Right renal pelvis (tissue), 4 donors: ENCODE measurements around the gene THBS1. TPM values are rescaled to one million over a fixed set of nuclear protein-coding genes. Genes with fewer than 3 reads are reported as not detected.

Experiments used
- DNase-seq, 4 donors: peaks; one replicate each; pipeline ENCODE4 v3.0.0-alpha.2; 2013; ENCODE audit warnings: low read depth in 4 of 4, low spot score in 3 of 4, missing footprints in 1 of 4
- polyA plus RNA-seq, 4 donors: library from polyadenylated mRNA; unstranded; fragments of 120-200 nt; gene quantifications; one replicate each; pipeline ENCODE4 v1.2.1, GENCODE V29; 2013; ENCODE audit not compliant: insufficient read length in 4 of 4

THBS1 gene
- polyA plus RNA-seq, 4 donors: 153 to 186 (median 166) TPM

- DNase-seq: no peak
Measured at GRCh38 chr15:39573287-39573686, 7.6 kb upstream of the THBS1 start.

- no peak for DNase-seq
Measured at GRCh38 chr15:39573844-39574243, 7.0 kb upstream of the THBS1 start.

GRCh38 chr15:39574427-39574826 lies 6.5 kb upstream of the THBS1 start:
- no peak for DNase-seq

GRCh38 chr15:39575180-39575579 lies 5.7 kb upstream of the THBS1 start:
- no peak for DNase-seq

GRCh38 chr15:39578851-39579486 lies 1.9 kb upstream of the THBS1 start:
- DNase-seq: no peak

GRCh38 chr15:39579487-39580116 lies 1.3 kb upstream of the THBS1 start:
- peak; percentile 49 to 58 (median 53) for DNase-seq

GRCh38 chr15:39580117-39580484 lies 778 bp upstream of the THBS1 start:
- peak; percentile 87 to 92 (median 89) for DNase-seq

- no peak for DNase-seq
Measured at GRCh38 chr15:39581242-39581792, 438 bp downstream of the THBS1 start.

GRCh38 chr15:39581793-39582285 lies 960 bp downstream of the THBS1 start:
- DNase-seq: peak in 1 of 4 donors; percentile 36

GRCh38 chr15:39582286-39582976 lies 1.6 kb downstream of the THBS1 start:
- no peak for DNase-seq

GRCh38 chr15:39582977-39583595 lies 2.2 kb downstream of the THBS1 start:
- DNase-seq: no peak

- no peak for DNase-seq
Measured at GRCh38 chr15:39583596-39584265, 2.9 kb downstream of the THBS1 start.

- no peak for DNase-seq
Measured at GRCh38 chr15:39584266-39584659, 3.4 kb downstream of the THBS1 start.

- DNase-seq: no peak
Measured at GRCh38 chr15:39584662-39585388, 3.9 kb downstream of the THBS1 start.

- DNase-seq: no peak
Measured at GRCh38 chr15:39585389-39585841, 4.5 kb downstream of the THBS1 start.

GRCh38 chr15:39585871-39586301 lies 5.0 kb downstream of the THBS1 start:
- no peak for DNase-seq

- DNase-seq: no peak
Measured at GRCh38 chr15:39586387-39587095, 5.7 kb downstream of the THBS1 start.

GRCh38 chr15:39587096-39587721 lies 6.3 kb downstream of the THBS1 start:
- no peak for DNase-seq
